Measurements from ENCODE around the gene FCRL6. TPM values are rescaled to one million over a fixed set of nuclear protein-coding genes. Genes with fewer than 3 reads are reported as not detected.
A peak's percentile ranks its signal among the peaks of the same experiment; 100 is the strongest.

FCRL6 gene
- total RNA-seq, 4 donors from 2014 or later, result 0.45 TPM; not detected in 3

- Histone ChIP-seq H3K4me3 (peak overlapping the region; percentile 72 to 89 (median 80)), H3K27me3 (no peaks in the 10 kb centered on the region), H3K9me3 (no peaks in the 10 kb centered on the region), H3K4me1 (peaks cover 8 to 33% (median 25%) of the 10 kb centered on the region in 4 donors), H3K36me3 (no peaks in the 10 kb centered on the region), H3K27ac (replicated peaks in 1 of 4) (peak overlapping the region; percentile 91 to 96 (median 95))
- WGBS, result 12% methylated on average over 12 of the region's 59 CpGs
- TF ChIP-seq POLR2AphosphoS5 (IDR thresholded peaks at IDR 0.05) (peak; percentile 91 to 92), EP300 (IDR thresholded peaks at IDR 0.05) (no peak), CTCF (IDR thresholded peaks at IDR 0.05) (peak in 2 of 3 experiments; percentile 12 to 28), POLR2A (IDR thresholded peaks at IDR 0.05; ENCODE audit: low read depth) (peak; percentile 22)
- intact Hi-C loops (cut with DNase I), result loop anchor here (2.0 kb wide), 1 partner anchor 70 kb away; the partner anchor contains the start of gene TAGLN2
- peak; percentile 96 for DNase-seq (ENCODE audit: extremely low spot score)
Observed at GRCh38 chr1:159854693-159855192, 52.6 kb downstream of the FCRL6 start.

- WGBS, result 81% methylated on average over 24 of the region's 34 CpGs
- H3K4me1 ChIP-seq, result peaks cover 8 to 33% (median 25%) of the 10 kb centered on the region in 4 donors
- H3K36me3 ChIP-seq, result no peaks in the 10 kb centered on the region
- no peaks in the 10 kb centered on the region for H3K27me3 ChIP-seq
- peak overlapping the region; percentile 91 to 96 (median 95) for H3K27ac ChIP-seq (replicated peaks in 1 of 4)
- H3K9me3 ChIP-seq, result no peaks in the 10 kb centered on the region
- TF ChIP-seq CTCF (IDR thresholded peaks at IDR 0.05) (no peak), POLR2AphosphoS5 (IDR thresholded peaks at IDR 0.05) (no peak), EP300 (IDR thresholded peaks at IDR 0.05) (no peak), POLR2A (IDR thresholded peaks at IDR 0.05; ENCODE audit: low read depth) (no peak)
- no peak for DNase-seq (ENCODE audit: extremely low spot score)
- intact Hi-C loops (cut with DNase I), result loop anchor here (2.0 kb wide), 1 partner anchor 69 kb away; the partner anchor contains the start of gene TAGLN2
- peak overlapping the region in 2 of 4 donors; percentile 72 to 81 for H3K4me3 ChIP-seq
Observed at GRCh38 chr1:159855709-159856108, 53.5 kb downstream of the FCRL6 start.

GRCh38 chr1:159856576-159856975 is 54.4 kb downstream of the FCRL6 start:
- TF ChIP-seq CTCF (IDR thresholded peaks at IDR 0.05) (no peak), EP300 (IDR thresholded peaks at IDR 0.05) (no peak), POLR2AphosphoS5 (IDR thresholded peaks at IDR 0.05) (no peak), POLR2A (IDR thresholded peaks at IDR 0.05; ENCODE audit: low read depth) (no peak)
- WGBS, result 93% methylated on average over 1 of the region's 1 CpG
- Histone ChIP-seq H3K4me1 (peaks cover 8 to 33% (median 25%) of the 10 kb centered on the region in 4 donors), H3K36me3 (peaks cover 0 to 4% (median 0%) of the 10 kb centered on the region in 4 donors), H3K4me3 (no peak overlapping the region), H3K9me3 (no peaks in the 10 kb centered on the region), H3K27me3 (no peaks in the 10 kb centered on the region), H3K27ac (replicated peaks in 1 of 4) (peak overlapping the region in 1 of 4 donors; percentile 91)
- DNase-seq (ENCODE audit: extremely low spot score), result no peak
- intact Hi-C loops (cut with DNase I), result no loop called here

- DNase-seq (ENCODE audit: extremely low spot score), result no peak
- TF ChIP-seq POLR2AphosphoS5 (IDR thresholded peaks at IDR 0.05) (no peak), CTCF (IDR thresholded peaks at IDR 0.05) (no peak), POLR2A (IDR thresholded peaks at IDR 0.05; ENCODE audit: low read depth) (no peak), EP300 (IDR thresholded peaks at IDR 0.05) (no peak)
- peaks cover 8 to 31% (median 24%) of the 10 kb centered on the region in 4 donors for H3K4me1 ChIP-seq
- H3K27me3 ChIP-seq, result no peaks in the 10 kb centered on the region
- H3K27ac ChIP-seq (replicated peaks in 1 of 4), result no peak overlapping the region
- no peak overlapping the region for H3K4me3 ChIP-seq
- intact Hi-C loops (cut with DNase I), result no loop called here
- H3K36me3 ChIP-seq, result peaks cover 0 to 4% (median 0%) of the 10 kb centered on the region in 4 donors
- no peaks in the 10 kb centered on the region for H3K9me3 ChIP-seq
- WGBS, result 92% methylated on average over 4 of the region's 6 CpGs
Observed at GRCh38 chr1:159857889-159858288, 55.7 kb downstream of the FCRL6 start.
